Tongue (tissue), 3 donors: Measurements from ENCODE around the gene LUZP1. TPM values are rescaled to one million over a fixed set of nuclear protein-coding genes. Genes with fewer than 3 reads are reported as not detected.

Experiments
- DNase-seq: peaks from one replicate; pipeline ENCODE4 v3.0.0-alpha.2; 2015
- small RNA-seq: library from RNA; depleted of rRNA; stranded (forward); fragments of <200 nt; gene quantifications from one replicate; pipeline ENCODE3, GENCODE V24; 2014; ENCODE audit warnings: low replicate concordance
- total RNA-seq: library from RNA; depleted of rRNA; stranded (reverse); fragments of >200 nt; gene quantifications from one replicate; pipeline ENCODE4 v1.2.3, GENCODE V29; 2014

LUZP1 gene
- total RNA-seq, 1 donor from 2014 or later, result 22.5 TPM

DNA sequence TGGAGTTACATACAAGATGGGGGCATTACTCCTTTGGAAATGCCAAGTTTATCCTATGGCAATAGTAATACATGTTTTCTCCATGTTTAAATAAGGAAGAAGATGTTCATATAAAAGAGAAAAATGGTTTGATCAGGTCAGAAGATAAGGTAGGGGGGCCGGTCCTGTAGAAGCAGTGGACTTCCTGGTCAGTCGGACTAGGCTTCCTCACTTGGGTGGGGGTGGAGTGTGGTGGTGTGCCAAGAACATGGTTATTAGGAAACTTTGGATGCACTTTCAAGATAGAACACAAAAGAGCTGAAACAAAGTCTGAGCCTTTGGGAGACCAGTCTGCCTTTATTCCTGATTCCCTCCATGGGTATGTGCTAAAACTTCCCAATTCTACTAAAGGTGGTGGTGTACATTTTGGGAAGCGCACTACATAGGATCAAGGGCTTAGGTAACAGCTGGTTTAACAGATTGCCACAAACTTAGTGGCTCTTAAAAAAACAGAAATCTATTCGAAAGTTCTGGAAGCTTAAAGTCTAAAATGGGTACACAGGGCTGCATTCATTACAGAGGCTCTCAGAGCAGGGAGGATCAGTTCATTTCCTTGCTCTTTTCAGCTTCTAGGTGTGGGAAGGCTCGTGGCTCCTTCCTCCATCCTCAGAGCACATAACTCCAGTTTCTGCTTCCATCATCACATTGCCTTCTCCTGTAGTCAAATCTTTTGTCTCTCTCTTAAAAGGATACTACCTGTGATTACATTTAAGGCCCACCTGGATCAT, 84.8 kb downstream of the LUZP1 start:
- no peak for DNase-seq

DNA sequence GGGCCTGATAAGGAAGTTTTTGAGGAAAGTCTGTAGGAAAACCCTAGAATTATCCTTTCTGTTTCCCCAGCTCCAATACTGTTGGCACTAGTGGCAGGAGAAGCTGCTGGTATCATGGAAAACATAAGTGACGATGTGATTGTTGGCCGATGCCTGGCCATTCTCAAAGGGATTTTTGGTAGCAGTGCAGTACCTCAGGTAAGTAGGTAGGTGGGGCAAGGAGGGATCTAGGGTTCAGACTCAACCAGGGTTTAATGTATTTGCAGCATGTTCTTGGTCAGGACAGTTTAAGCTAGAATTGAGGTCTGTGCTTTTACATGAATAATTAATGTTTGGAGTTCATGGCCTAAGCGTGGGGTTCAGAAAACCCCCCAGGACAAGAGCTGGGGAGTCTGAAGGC, 87.3 kb downstream of the LUZP1 start:
- DNase-seq, result no peak

DNA sequence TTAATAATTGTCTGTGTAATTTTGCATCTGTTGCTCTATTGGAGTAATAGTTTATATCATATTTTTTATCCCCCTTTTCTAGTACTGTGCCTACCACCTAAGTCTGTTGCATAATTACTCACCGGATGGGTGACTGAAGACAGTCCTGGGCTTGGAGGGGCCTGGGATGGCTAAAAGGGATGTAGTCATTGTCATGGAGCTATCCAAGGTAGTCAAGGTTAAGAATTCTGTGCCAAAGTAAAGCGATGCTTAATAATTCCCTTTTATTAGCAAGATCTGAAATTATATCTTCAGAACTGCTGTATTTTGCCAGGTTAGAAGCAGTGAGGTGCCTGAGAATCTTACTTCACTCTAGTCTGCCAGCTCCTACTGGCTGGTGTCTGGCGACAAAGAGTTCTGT, 87.8 kb downstream of the LUZP1 start:
- no peak for DNase-seq

DNA sequence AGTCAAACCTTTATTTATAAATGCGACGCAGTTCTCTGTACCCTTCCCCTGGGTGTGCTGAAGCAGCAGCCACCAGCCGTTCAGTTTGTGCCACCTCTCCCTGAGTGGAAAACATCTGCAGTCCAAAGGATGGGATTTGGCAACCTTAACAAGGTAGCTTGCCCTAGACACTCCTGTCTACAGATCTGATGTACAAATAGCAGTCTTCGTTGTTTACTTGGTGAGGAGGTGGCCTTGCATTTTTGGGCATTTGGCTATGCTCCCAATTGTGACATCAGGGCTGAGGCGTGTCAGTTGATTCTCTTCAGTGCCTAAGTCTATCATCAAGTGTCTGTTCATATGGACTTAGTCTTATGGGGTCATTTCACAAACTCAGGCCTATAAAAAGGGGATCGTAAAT, 89.6 kb downstream of the LUZP1 start:
- DNase-seq, result no peak

DNA sequence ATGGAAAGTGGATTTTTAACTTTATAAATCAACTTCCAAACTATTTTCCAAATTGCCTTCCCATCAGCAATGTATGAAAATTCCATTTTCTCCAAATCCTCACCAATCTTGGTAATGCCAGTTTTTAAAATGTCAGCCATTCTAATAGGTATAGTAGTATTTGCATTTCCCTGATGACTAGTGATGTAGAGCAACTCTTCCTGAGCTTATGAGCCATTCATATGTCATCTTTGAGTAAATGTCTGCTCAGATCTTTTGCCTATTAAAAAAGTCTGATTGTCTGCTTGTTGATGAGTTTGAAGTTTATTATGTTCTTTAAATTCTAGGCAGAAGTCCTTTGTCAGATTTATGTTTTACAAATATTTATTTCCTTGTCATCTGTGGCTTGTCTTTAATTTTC, 94.6 kb downstream of the LUZP1 start:
- DNase-seq, result no peak

DNA sequence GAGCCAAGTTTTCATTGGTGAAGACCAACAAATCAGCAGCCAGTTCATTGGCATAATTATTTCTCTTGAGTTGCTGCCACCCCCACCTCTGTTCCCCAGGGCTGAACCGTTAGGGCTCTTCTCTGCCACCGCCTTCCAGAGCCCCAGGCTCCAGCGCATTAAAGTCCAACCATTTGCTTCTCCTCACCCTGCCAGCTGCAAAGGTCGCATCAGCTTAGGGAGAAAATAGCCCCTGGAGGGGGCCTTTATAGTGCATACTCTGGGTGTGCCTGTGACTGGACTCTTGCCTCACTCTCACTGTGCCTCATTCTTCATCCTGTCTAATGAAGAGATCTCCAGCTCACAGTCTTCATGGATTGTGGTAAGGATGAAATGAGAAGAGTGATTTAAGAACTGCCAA, 99.0 kb downstream of the LUZP1 start:
- no peak for DNase-seq

DNA sequence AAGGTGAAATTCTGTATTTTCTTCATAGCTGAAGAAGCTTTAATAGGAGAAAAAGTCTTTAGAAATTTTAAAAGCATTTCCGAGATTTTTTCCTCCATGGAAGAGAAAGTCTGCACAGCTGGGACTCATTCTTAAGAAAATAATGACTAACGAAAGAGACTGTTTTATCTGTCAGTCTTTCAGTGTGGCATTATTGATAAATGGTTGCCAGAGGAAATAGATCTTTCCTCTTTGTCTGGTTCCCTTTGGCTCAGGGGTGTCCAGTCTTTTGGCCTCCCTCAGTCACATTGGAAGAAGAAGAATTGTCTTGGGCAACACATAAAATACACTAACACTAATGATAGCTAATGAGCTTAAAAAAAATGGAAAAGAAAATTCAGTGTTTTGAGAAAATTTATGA, 99.5 kb downstream of the LUZP1 start:
- no peak for DNase-seq

DNA sequence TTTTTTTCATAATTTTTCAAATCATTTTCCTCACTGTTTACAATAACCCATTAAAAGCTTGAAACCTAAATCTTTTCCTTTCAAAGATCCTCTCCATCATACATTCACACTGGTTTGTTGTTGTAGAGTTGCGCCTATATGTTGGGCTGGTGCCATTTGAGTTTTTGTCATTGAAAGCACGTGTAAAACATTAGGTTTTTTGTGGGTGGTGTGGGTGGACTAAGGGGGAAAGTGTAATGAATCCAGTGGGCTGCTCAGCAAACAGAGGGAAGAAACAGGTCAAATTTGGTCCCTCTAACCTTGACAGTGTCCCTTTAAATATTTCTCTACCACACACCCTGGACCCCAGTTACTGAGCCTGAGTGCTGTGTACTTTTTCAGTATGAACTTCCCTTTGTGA, 102.6 kb downstream of the LUZP1 start:
- DNase-seq, result no peak

DNA sequence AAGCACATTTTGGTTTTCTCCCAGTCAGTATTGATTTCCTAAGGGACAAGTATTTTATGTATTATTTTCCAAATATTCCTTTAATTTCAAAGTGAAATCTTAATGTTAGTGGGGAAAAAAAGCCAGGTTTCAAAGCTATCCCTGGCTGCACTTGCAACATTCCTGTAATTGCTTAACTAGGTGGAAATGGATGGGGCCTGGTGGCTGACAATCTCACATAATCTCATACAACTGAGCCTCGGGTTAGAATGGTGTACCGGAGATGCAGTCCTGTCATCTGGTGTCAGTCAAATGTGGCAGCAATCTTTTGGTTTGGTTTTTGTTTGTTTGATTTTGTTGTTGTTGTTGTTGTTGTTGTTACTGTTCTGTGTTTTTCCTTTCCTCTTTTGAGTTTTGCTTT, 103.3 kb downstream of the LUZP1 start:
- no peak for DNase-seq

DNA sequence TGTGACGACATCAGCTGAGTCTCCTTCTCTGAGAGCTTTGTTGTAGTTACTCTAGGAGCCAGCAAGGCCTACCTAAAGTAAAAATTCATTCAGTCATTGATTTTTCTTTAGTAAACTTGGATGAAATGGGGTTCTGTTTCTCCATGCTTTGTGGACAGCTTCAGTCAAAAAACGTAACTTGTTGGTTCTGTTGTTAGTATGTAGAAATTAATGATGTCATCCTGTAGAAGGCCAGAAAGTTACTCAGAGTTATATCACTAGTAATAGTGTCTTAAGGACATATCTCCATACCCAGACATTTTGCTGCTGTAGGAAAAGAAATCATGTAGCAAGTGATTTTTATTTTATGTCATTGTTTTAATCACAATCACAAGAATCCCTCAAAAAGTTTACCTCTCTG, 106.4 kb downstream of the LUZP1 start:
- no peak for DNase-seq

DNA sequence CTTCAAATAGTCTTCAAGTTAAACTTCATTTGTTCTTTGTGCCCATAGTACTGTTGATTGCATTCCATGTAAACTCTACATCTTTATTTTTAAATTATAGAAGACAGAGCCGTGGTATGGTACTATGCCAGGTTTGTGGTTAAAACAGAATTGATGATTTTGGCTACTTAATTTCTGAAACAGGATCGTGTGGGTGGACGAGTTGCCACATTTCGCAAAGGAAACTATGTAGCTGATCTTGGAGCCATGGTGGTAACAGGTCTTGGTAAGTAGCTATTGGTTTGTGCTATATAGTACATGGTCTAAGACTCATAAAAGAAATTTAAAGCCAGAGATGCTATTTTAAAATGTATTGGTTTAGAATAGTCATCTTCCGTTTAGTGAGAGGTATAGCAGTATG, 111.4 kb downstream of the LUZP1 start:
- DNase-seq, result no peak

DNA sequence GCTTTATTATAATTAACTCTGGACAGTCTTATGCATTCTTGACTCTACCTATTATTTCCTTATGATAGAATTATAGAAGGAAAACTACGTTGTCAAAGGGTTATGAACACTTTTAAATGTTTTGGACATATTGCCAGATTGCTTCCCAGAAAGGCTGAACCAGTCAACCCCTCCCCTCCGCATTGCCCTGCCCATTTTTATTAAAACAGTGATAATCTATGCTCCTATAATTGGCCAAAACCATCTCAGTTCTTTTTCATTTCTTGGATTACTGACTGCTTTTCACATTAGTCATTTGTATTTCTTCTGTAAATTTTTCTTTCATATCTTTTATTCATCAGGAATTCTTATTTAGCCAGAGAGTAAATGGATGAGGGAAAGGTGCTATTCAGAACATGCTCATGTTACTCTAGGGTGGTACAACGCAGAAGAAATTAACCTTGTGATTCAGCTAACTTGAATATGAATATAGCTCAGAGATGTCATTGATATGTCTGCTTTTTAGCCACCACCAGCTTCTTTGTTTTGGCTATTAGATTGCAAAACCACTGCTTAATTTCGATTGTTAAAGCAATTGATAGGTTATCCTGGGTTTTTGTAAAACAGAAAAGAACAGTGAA, 117.3 kb downstream of the LUZP1 start:
- DNase-seq, result no peak

DNA sequence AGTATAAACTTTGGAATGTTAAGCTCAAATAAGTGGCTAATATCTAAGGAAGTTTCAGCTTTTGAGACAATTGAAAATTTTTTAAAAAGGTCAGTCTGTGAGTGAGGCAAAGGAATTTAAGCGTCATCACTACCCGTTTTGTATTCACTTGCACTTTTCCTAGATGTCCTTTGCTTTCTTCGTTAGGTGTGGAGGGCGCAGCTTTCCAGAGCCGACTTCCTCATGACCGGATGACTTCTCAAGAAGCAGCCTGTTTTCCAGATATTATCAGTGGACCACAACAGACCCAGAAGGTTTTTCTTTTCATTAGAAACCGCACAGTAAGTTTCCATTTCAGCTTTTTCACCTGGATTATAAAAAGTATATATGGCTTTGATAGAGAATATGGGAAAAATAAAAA, 118.5 kb downstream of the LUZP1 start:
- no peak for DNase-seq

DNA sequence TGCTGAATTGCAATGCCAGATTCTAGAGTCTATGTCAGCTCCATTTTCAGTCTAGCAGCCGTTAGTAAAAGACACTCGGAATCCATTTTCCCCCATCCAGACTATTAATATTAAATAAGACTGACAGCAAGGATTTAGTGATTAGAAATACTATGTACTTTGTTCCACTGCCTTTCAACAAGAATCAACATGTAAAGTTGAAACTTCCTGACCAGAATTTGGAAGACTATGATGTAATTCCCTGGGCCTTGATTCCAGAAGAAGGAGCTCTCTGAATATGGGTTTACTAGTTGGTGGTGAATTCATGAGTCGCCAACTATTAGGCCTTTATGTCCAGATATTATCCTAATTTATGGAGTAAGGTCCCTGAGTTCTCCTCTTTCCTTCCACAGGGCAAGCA, 124.6 kb downstream of the LUZP1 start:
- DNase-seq, result no peak

DNA sequence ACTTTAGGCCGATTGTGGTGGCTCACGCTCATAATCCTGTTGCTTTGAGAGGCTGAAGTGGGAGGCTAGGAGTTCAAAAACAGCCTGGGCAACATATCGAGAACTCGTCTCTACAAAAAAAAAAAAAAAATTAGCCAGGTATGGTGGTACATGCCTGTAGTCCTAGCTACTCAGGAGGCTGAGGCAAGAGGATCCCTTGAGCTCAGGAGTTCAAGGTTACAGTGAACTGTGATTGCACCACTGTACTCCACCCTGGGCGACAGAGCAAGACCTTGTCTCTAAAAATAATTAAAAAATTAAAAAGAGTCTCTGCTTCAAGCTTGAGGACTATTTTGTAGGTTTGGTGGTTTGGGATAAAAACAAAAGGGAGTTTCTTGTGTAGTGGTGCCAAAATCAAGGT, 128.1 kb downstream of the LUZP1 start:
- no peak for DNase-seq

DNA sequence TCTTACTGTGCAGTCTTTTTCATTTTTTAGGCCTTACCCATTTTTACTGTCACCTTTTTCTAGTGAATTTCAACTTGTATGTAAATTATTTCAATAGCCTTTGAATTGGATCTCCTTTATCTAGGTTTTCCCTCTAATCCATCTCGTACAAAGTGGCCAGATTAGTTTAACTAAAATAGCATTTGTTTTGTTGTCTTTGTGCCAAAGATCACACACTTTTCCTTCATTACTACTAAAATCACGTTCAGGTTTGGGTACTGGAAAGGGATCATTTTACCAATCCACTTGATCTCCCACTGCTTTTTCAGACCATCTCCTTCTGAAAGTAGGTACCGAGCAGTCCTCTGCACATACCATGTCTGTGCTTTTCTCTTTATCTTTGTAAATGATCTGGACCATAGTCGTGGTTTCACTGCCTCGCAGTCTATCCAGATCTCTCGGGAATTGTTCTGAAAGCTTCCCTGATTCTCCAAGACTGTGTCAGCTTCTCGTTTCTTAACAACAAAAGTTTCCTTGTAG, 129.3 kb downstream of the LUZP1 start:
- no peak for DNase-seq

DNA sequence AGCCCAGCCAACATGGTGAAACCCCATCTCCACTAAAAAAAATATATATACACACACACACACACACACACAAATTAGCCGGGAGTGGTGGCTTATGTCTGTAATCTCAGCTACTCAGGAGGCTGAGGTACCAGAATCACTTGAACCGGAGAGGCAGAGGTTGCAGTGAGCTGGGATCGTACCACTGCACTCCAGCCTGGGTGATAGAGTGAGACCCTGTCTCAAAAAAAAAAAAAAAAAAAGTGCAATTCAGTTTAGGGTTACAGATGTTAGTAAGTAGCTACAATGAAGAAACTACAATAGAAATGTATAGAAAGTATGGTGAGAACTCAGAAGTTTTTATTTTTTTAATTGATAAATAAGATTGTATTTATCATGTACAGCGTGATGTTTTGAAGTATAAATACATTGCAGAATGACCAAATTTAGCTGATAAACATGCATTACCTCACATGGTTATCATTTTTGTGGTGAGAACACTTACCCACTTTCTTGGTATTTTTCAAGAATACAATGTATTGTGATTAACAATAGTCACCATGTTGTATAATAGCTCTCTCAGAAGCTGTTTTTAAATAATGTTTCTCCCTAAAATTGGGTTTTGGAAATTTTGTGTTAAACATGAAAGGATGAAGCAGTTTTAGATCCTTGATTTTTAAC, 131.4 kb downstream of the LUZP1 start:
- DNase-seq, result no peak

DNA sequence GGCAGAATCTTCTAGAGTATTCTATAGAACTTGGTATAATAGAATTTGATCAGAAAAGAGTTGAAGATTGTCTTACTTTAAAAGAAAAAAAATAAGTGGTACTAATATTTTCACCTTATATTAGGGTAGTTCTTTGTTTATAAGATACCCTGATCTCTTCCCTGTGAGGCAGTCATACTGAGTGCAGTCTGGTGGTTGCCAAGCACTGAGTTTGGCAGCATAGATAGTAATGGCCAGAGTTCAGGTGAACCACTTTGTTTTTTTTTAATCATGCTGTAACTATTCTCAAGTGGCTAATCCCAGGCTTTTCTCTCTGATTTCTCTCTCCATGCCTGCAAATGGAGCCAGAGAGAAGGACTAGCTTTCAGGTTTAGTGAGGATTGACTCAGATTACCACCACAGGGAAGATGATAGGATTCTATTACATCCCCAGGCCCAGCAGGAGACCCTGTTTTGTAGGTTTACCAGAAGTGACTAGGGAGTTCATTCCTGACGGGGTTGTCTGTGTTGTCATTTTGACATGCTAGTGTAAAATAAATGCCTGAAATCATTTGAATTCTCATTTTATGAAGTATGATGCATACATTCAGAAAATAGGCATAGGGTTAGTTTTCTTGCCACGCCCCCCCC, 132.7 kb downstream of the LUZP1 start:
- DNase-seq, result no peak

Small RNA genes lying within 50 kb of the gene (small RNA-seq; reads per million reads assigned to genes)
- gene MIR3115, result not detected
- not detected for gene MIR4419A
- not detected for gene RNU6-135P
- not detected for gene RNU6-514P

Other genes with a start within 250 kb of the LUZP1 start
- gene LACTBL1, start 196.0 kb downstream of the LUZP1 start, total RNA-seq, result not detected
- gene TEX46, start 153.0 kb downstream of the LUZP1 start, total RNA-seq, result not detected
- 98.1 TPM for gene KDM1A, start 149.4 kb downstream of the LUZP1 start, total RNA-seq
- gene HTR1D, start 48.6 kb upstream of the LUZP1 start, total RNA-seq, result not detected
- 145 TPM for gene HNRNPR, start 175.4 kb upstream of the LUZP1 start, total RNA-seq
- 61.1 TPM for gene ZNF436, start 201.0 kb upstream of the LUZP1 start, total RNA-seq